GM19035 (cell line): ENCODE results near the gene GABRD.

Experiments
- ATAC-seq: cut with Tn5 transposase; IDR thresholded peaks from one replicate; pipeline ENCODE4 v1.9.1; 2021; ENCODE audit not compliant: unreplicated experiment

The GABRD gene

DNA sequence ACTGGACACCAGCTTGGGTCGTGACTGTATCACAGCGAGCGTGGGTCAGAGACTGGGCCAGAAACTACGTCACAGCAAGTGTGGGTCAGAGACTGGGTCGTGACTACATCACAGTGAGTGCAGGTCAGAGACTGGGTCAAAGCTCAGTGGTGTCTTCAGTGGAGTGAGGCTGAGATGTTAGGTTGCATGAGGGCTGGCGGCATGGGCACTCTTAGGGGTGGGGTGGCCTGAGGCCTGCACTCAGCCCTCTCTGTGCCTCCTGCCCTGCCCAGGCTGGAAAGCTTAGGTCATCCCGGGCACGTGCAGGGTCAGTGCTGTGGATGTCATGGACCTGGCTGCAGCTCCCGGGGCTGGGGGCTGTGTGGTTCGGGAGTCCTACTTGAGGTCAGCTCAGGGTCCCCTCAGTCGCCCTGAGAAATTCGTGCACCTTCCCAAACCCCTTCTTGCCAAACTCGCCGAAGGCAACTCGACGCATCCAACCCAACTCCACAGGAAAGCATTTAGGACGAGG lies 34.5 kb upstream of the GABRD start:
- no peak for ATAC-seq

DNA sequence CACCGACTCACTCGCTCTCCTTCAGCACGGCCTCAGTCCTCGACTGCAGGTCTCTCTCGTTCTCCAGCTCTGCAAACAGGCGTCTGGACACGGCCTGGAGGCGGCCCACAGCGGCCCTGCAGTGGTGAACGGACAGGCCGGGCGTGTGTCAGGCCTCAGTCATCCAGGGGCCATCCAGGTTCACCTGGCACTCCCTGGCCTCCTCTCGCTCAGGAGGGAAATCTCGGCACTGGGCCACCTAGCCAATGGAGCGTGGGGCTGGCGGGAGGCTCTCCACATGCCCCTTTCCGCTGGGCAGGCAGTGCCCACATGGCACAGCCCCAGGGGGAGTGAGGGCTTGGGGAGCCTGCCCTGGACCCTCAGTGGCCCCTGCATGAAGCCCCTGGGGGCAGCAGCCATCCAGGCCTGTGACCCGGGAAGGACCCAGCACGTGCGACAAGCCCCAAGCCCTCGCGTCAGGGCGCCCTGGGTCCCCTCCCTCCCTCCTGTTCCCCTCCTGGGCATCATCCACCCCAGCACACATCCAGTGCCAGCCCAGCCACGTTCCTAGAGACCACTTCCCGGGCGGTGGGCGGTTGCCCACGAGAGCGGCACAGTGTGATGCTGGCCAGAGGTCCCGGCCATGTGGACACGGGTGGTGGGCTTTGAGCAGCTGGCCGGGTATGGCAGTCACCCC lies 33.6 kb upstream of the GABRD start:
- no peak for ATAC-seq

GRCh38 chr1:1986451-1987141 lies 32.5 kb upstream of the GABRD start:
- no peak for ATAC-seq

DNA sequence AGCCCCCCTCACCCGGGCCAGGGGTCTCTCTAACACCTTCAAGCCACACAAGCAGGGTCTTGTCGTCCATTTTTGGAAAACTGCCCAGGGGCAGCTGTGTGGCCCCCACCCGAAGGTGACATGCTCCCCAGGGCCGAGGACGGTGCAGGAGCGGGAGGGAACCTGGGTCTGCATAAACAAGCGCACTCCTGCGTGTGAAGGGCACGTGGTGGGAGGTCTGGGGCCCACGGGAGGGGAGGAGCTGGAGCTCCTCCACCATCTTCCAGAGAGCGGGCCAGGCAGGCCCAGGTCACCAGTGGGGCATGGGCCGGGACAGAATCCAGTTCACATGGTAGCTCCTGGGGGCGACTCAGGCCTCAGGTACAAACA lies 32.0 kb upstream of the GABRD start:
- ATAC-seq = no peak

GRCh38 chr1:1988061-1988945 lies 30.8 kb upstream of the GABRD start:
- no peak for ATAC-seq

DNA sequence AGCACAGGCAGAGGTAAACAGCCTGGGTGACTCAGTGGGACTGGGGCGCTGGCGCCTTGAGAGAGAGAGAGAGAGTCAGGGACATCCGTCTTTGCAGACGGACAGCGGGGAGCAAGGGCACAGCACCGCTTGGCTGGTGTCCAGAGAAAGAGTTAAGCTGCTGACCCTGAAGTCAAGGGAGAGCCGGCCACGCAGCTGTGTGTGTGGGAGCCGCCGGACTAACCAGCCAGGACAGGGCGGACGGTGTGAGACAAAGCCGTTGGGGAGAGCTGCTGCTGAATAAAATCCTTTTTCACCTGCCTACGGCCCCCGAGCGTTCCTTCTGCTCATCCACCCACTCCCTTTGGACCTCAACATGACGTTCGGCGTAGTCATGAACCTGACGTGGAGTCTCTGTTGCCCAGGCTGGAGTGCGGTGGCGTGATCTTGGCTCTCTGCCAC lies 30.0 kb upstream of the GABRD start:
- no peak for ATAC-seq

DNA sequence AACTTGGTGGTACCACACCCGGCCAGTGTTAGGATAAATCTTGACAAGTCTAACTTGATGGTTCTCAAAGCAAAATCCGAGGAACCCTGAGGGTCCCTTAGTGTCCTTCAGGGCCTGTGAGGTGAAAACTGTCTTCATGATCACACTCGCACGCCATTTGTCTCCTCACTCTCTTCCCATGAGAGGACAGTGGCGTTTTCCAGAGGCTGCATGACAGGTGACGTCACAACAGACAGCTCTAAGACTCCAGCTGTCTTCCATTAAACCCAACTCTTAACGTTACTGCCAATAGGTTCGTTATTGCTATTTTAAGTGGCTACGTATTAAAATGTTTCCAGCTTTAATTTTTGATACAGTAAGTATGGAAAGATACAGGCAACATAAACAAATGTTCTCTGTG lies 29.4 kb upstream of the GABRD start:
- no peak for ATAC-seq

GRCh38 chr1:1990222-1990621 lies 28.9 kb upstream of the GABRD start:
- no peak for ATAC-seq

GRCh38 chr1:1994536-1994935 lies 24.6 kb upstream of the GABRD start:
- ATAC-seq = no peak

DNA sequence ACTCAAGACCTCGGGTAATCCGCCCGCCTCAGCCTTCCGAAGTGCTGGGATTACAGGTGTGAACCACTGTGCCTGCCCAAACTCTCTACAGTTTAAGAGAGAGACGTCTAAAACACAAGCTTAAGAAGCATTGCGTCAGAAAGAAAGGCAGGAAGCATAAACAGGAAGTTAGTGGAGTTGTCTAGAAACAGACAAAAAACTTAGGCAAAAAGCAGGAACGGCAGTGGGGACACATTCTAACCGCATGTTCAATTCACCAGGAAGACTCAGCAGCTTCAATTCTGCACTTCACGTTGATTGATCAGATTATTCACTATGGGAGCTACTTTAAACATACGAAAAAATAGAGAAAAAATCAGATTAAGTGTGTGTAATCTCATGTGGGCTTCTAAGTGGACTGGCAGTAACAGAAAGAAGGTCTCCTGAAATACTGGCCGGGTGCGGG lies 22.9 kb upstream of the GABRD start:
- ATAC-seq = no peak

- no peak for ATAC-seq
These were observed 21.6 kb upstream of the GABRD start for GRCh38 chr1:1997576-1997975.

GRCh38 chr1:2000432-2000831 lies 18.7 kb upstream of the GABRD start:
- no peak for ATAC-seq

- ATAC-seq = no peak
These were observed 18.3 kb upstream of the GABRD start for GRCh38 chr1:2000850-2001249.

GRCh38 chr1:2001773-2002411 lies 17.3 kb upstream of the GABRD start:
- ATAC-seq = no peak

- no peak for ATAC-seq
These were observed 15.5 kb upstream of the GABRD start, which contains the start of gene CFAP74 for GRCh38 chr1:2003541-2004131. Gene CFAP74 (minus strand): TSS chr1:2003786. CDS start chr1:1990956, 12,830 bp downstream.

DNA sequence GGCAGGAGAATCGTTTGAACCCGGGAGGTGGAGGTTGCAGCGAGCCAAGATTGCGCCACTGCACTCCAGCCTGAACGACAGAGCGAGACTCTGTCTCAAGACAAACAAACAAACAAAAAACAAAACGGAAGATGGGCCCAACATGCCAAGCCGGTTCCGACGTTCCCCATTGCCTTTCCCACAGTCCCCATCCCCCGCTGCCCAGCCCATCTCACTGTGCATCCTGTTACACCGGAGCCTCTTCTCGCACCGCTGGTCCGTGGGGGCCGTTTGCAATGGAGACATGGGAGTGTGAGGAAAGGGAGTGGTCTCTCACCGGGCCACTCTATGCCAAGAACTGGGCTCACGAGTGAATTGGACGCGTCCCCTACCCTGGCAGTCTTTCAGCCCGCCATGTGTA lies 14.3 kb upstream of the GABRD start:
- no peak for ATAC-seq

GRCh38 chr1:2009101-2010053 lies 9.8 kb upstream of the GABRD start:
- no peak for ATAC-seq

GRCh38 chr1:2014181-2014580 lies 5.0 kb upstream of the GABRD start:
- no peak for ATAC-seq
